IMR-90 (cell line): ENCODE results near the gene RARRES2. TPM values are rescaled to one million over a fixed set of nuclear protein-coding genes. Genes with fewer than 3 reads are reported as not detected.

ENCODE experiments used
- CEBPB ChIP-seq: IDR thresholded peaks from 2 replicates; pipeline ENCODE4 v1.6.1; 2012; ENCODE audit warnings: low read depth, low read length, improper control_type of control experiment
- CTCF ChIP-seq: conservative IDR thresholded peaks from 2 replicates; pipeline ENCODE4 v1.5.1; 2012; ENCODE audit warnings: mild to moderate bottlenecking, low read depth, low read length, improper control_type of control experiment
- NFE2L2 ChIP-seq: fragments of 150-350 bp; IDR thresholded peaks from 2 replicates; pipeline ENCODE4 v1.6.1; 2016; ENCODE audit warnings: low read depth, mild to moderate bottlenecking, low read length
- RAD21 ChIP-seq: IDR thresholded peaks from 2 replicates; pipeline ENCODE4 v1.6.1; 2012; ENCODE audit warnings: low read length, improper control_type of control experiment
- polyA plus RNA-seq, 3 experiments: library from polyadenylated mRNA; depleted of rRNA; stranded (reverse); fragments of >200 nt; gene quantifications; 2 replicates each; pipeline ENCODE4 v1.2.3, GENCODE V29; 2012; ENCODE audit warnings: low replicate concordance in 1 of 3
- total RNA-seq: library from RNA; depleted of rRNA; stranded (reverse); fragments of >200 nt; gene quantifications from 2 replicates; pipeline ENCODE4 v1.2.3, GENCODE V29; 2012

The RARRES2 gene
- total and polyA plus RNA-seq, 2 of the 4 experiments (the other 2 are of a cell fraction) = 1.6 TPM; not detected in 1

GRCh38 chr7:150378853-150379440 lies 37.5 kb upstream of the RARRES2 start, which contains the start of gene ZNF775 (continued):
- TF ChIP-seq CEBPB = no peak
- TF ChIP-seq NFE2L2 = no peak
- TF ChIP-seq CTCF = no peak
- TF ChIP-seq RAD21 = no peak
